GM18499 (cell line): ENCODE measurements around the gene EIF3K.

Source experiments
- ATAC-seq: cut with Tn5 transposase; IDR thresholded peaks from one replicate; pipeline ENCODE4 v1.9.1; 2021; ENCODE audit warnings: moderate number of reproducible peaks; ENCODE audit not compliant: insufficient read depth, unreplicated experiment

Gene EIF3K

DNA sequence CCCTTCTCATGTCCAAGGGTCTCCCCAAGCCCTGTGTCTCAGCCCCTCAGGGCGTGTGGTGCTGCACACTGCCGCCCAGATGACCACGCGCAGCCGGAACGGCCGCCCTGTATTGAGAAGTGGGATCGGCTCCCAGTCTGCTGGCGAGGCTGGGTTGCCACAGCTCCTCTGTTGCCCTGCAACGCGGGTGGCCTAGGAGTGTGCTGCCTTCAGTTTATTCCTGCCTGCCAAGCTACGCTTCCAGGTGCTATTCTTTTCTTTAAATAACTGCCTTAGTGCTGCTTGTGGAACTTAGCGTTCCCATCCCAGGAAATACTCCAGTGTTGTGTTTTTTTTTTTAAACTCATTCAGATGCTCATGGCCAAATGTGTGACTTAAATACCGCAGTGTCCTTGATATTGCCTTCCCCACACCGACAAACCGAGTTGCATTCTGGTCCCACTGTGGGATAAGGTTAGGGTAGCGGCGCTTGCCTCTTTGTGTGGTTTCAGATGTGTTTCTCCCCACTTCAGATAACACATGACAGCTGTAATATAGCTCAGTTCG is 45.0 kb downstream of the EIF3K start:
- no peak for ATAC-seq

DNA sequence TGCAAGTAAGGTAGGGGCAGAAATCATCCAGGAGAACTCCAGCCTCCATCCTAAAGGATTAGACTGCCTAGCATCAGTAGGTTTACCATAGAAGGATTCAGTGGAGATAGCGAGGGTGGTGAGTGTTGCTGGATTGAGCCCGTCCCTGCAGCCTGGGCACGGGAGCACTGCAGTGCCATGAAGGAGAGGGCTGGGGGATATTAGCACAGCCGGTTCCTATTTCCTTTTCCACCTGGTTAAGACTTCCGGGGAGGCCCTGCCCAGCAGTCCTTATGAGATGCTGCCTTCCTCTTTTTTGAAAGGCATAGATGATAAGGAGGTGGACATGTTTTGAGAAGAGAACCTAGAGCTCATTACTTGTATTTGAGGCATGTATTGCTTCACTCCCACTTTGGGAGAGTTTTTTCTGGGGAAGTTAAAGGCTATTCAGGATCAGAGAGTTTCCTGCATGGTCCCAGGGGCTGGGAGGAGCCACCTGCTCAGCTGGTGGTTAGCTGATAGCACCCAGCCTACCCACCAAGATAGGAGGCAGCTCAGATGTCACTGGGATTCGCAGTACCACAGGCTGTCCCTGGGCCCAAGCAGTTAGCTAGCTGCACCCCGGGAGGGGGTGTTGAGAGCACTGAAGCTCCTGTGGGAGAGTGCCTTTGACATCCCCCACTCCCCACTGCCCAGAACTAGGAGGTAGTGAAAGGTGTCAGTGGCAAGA is 45.7 kb downstream of the EIF3K start:
- ATAC-seq: no peak

DNA sequence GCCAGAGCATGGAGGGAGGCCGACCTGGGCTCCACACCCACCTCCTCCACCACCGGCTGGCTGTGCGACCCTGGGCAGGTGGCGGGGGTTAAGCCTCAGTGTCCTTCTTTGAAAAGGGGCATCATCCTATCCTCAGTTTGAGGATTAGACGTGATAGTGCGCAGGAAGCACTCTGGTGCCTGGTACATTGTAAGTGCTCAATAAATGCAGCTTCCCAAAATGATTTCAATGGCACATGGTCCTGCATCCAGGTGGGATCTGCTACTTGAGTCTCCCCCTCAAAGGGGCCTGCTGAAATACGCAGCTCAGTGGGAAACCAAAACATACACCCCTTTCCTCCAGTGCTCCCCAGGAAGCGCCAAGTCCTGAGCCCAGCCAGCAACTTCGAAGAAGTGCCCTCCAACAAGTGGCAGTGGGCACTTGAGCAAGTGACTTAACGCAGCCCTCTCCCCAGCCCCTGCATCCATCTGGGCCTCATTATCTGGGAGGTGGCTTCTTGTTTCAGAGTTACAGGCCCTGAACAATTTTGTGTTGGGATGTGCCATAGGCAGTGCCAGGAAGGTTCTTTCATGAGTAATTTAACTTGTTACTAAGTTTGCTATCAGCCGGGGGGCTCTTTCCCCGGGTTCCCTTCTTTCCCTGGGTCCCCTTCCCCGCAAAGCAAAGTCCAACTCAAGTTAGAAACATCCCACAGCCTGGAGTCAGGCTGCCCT is 46.4 kb downstream of the EIF3K start:
- no peak for ATAC-seq

DNA sequence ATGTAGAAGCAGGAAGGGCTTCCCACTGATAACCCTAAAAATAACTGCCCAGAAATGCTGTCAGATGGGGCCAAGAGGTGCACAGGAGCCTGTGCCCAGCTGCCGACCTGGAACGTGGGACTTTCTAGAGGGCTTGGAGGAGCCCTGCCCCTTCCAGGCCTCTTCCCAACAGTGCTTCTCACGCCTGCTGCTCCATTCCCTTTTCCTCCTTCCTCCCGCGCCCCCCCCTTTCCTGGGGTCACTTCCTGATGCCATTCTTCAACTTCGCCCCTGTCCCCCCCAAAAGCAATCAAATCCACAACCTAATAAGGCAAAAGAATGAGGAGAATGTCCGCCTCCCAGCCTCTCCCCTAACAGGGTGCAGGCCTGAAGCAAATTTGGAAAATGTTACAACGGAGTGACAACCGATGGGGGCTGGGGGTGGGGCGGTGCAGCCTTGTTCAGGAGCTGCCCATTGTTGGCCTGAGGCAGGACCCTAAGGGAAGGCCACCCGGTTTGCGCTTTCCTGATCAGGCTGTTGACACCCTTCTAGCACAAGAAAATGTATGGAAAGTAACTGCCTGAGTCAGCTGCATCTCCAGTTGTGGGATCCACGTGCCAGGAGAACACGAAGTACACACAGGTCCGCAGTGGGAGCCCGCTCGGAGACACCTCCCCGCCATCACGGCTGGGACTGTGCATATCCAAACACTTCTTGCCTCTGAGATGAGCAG is 47.1 kb downstream of the EIF3K start:
- no peak for ATAC-seq

GRCh38 chr19:38666663-38667511 is 47.9 kb downstream of the EIF3K start:
- ATAC-seq: no peak

- no peak for ATAC-seq
Observed at GRCh38 chr19:38667661-38668171, 48.7 kb downstream of the EIF3K start.

DNA sequence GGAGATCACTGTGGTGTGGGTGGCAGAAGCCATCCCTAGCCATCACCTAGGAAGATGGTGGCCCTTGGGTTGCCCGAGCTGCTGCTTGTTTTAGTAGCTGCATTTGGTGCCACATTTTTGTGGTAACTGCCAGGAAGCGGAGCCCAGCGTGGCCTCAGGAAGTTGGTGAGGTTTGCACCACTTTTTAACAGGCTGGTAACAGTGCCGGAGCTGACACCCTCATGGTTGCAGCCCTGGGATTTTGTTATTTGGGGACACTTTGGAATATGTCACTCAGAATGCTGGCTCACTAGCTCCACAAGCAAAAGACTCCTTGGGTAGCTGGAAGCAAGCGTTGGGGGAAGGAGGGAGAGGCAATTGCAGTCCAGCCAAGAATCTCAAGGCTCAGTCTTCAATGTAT is 50.6 kb downstream of the EIF3K start:
- no peak for ATAC-seq

- ATAC-seq: no peak
Observed at GRCh38 chr19:38670921-38671398, 52.0 kb downstream of the EIF3K start.

GRCh38 chr19:38671654-38672053 is 52.7 kb downstream of the EIF3K start:
- no peak for ATAC-seq

GRCh38 chr19:38673030-38673429 is 54.0 kb downstream of the EIF3K start:
- ATAC-seq: no peak

GRCh38 chr19:38674388-38675171 is 55.6 kb downstream of the EIF3K start:
- no peak for ATAC-seq

- no peak for ATAC-seq
Observed at GRCh38 chr19:38675611-38676010, 56.6 kb downstream of the EIF3K start.

DNA sequence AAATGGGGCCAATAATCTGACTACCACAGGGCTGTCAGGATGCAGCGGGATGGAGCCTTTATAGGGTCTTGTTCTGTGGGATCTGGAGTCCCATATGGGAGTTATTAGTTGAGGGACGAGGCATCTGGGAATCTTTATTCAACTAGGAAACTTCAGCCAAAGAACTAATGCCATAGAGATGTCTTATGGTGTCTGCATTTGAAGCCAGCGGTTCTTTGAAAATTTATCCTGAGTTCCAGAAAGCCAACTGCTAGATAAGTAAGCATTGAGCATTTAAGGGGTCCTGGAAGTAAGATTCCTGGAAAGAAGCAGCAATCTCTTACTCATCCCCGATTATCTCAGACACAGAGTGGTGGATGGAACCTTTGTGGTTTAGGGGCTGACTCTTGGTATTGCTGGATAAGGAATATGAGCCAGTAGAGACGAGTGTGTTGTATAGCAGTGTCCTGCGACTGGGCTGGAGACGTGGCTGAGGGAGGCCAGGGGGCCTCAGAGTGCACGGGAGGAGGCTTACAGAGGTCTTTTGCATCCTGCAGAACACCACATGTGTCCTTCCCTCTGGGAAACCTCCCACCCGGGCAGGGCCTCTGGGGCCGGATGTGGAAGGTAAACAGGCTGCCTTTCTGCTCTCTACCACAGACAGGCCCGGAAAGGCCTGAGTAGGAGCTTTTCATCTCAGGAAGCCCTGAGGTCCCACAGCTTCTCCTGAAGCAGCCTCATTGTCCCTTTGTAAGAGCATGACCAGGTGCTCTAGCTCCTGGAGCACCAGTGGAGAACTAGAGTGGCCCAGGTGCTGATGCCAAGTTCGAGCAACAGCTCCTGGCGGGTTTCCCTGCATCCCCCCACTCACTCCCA is 57.3 kb downstream of the EIF3K start:
- no peak for ATAC-seq

DNA sequence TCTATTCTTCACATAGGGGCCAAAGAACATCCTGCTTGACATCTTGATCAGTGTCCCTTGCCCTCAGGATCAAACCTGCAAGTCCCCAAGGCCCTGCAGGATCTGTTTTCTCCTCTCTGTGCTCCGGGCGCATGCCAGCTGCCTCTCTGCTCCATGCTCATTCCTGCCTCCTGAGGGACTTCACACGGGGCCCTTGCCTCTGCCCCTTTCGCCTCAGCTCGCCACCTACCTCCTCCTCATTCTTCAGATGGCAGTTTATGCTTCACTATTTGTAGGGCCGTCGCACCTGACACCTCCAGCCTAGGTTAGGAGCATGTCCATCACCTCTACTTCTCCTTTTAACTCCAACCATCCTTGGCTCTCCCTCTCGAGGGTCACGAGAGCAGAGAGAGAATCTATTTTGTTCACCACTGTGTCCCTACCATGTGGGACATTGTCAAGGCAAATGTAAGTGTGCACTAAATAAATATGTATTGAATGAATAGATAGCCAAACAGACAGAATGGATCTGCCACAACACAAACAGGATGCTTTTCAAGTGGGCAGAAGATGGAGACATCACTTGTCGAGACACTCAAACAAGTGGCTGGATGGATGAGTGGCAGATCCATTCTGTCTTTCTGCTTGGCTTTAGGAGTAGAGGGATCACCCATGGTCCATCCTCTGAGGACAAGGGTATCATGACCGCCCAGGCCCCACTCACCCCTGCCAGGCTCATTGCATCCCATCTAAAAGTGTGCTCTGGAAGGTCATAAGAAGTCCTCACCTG is 58.1 kb downstream of the EIF3K start:
- ATAC-seq: no peak

DNA sequence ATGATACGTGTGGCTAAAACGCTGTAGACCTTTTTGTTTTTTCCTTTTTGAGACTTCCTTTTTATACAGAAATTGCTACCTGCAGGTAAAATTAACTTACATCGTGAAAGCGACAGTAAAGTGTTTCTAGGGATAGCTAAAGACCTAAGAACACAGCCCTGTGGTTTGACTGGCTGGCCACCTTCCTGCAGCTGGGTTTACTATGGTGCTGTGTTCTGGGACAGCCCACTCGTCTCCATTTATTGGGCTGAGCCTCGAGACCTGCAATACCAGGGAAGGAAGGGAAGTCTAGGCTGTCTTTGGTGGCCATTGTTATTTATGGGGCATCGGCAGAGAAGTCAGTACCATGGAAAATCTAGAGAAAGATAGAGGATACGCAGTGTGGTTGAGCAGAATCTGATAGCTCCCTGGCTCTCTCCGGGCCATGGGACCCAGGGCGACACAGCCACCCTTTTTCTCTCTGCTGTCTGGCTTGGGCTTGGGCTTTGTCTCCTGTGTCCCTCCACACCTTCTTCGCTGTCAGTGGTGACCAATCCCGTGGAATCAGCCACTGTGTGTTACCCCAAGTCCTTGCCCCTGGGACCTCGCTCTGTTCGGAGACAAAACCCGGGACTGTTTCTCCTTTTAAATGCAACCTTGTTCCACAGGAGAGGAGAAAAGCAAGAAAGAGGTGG is 59.4 kb downstream of the EIF3K start:
- ATAC-seq: no peak

DNA sequence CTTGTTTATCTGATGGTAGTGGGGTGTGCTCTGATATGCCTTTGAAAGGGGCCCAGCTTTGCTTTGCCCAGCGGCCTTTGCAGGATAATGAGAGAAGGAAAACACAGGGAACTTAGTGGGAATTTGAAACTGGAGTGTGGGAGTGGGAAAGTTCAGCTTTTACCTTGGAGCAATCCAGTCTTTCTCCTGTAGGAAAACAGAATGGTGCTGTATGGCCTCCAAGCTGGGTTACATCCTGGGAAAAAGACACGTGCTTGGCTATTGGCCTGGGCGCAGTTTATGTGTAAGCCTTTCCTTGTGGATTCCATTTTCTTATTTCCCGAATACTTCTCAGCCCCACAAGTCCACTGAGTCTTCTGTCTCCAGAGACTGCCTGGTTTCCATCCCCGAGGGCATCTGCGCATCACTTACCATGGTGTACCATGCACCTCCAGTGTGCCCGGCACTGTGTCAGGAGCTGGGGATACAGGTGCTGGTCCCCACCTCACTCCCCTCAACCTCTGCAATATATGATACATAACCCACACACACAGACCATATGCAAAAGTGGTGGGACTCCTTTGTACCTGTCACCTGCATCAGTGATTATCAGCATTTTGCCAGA is 60.0 kb downstream of the EIF3K start:
- no peak for ATAC-seq

DNA sequence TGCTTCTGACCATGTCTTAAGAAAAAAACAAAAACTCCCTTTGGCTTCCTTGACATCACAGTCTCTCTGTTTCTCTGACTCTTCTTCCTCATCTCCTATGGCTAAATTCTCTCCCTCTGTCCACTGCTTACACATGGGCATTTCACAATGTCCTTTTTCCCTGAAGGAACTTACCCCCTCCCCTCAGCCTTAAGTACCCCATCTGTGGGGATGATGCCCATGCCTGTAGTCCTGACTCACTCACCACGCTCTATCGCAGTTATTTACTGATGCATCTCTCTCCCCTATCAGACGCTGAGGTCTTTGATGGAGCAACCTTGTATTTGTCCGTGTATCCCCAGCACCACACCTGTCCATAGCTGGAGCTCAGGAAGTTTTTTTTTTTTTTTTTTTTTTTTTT is 60.9 kb downstream of the EIF3K start:
- ATAC-seq: no peak
